Neutrophil (primary cell): Measurements from ENCODE around the gene GLS.

Source experiments
- H3K27ac ChIP-seq: fragments of 200-600 bp; sonication (generic); 2 replicates; pipeline ENCODE4 v1.5.1; 2016; ENCODE audit warnings: mild to moderate bottlenecking, moderate library complexity
- H3K27me3 ChIP-seq: fragments of 200-600 bp; sonication (generic); 2 replicates; pipeline ENCODE4 v1.6.0; 2016; ENCODE audit warnings: mild to moderate bottlenecking
- H3K36me3 ChIP-seq: fragments of 200-600 bp; sonication (generic); 2 replicates; pipeline ENCODE4 v1.5.1; 2017
- H3K4me1 ChIP-seq, 2 experiments: fragments of 200-600 bp in 1 of 2; sonication (generic) in 1 of 2; 1 replicate in 1 of 2; 2 replicates in 1 of 2; pipeline versions ENCODE4 v1.5.1 to v1.6.1; 2013 to 2016; ENCODE audit warnings: low read depth in 1 of 2, low read length in 1 of 2, mild to moderate bottlenecking in 1 of 2, moderate library complexity in 1 of 2; ENCODE audit not compliant: control insufficient read depth in 1 of 2, insufficient read depth in 1 of 2
- H3K4me3 ChIP-seq, 2 experiments: fragments of 200-600 bp in 1 of 2; sonication (generic) in 1 of 2; 1 replicate in 1 of 2; 2 replicates in 1 of 2; pipeline ENCODE4 v1.5.1; 2013 to 2016; ENCODE audit warnings: low read depth in 1 of 2, low read length in 1 of 2, mild to moderate bottlenecking in 1 of 2, moderate library complexity in 1 of 2
- H3K9me3 ChIP-seq: fragments of 200-600 bp; sonication (generic); 2 replicates; pipeline ENCODE4 v1.5.1; 2016
- TF ChIP-seq, protein P1 (sequence below): fragments of 200-600 bp; sonication (generic); IDR thresholded peaks from 2 replicates; pipeline ENCODE4 v1.5.1; 2016; ENCODE audit warnings: antibody characterized with exemption

GLS gene

DNA sequence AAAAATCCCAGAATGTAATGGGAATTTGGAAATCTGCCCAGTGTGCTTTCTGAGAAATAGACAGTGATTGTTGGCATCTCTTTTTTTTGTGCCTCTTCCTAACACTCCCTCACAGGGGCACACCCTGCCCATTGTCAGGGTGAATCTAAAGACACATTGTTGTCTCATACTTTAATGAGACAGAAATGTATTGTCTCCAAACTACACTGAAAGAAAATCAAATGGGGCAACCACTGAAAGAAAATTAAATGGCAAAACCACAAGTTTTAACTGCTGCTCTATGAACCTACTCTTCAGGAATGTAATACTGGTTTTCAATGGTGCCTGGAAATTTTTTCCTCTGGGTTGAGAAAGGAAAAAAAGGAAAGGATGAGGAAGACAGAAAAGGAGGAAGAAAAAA, 43.2 kb upstream of the GLS start:
- H3K36me3 ChIP-seq = no peaks in the 10 kb centered on the region
- H3K27ac ChIP-seq = no peak overlapping the region
- no peaks in the 10 kb centered on the region for H3K27me3 ChIP-seq
- no peak overlapping the region for H3K4me3 ChIP-seq
- H3K4me1 ChIP-seq = peaks cover 8 to 10% of the 10 kb centered on the region in 2 experiments
- no peaks in the 10 kb centered on the region for H3K9me3 ChIP-seq
- TF ChIP-seq, protein P1, sequence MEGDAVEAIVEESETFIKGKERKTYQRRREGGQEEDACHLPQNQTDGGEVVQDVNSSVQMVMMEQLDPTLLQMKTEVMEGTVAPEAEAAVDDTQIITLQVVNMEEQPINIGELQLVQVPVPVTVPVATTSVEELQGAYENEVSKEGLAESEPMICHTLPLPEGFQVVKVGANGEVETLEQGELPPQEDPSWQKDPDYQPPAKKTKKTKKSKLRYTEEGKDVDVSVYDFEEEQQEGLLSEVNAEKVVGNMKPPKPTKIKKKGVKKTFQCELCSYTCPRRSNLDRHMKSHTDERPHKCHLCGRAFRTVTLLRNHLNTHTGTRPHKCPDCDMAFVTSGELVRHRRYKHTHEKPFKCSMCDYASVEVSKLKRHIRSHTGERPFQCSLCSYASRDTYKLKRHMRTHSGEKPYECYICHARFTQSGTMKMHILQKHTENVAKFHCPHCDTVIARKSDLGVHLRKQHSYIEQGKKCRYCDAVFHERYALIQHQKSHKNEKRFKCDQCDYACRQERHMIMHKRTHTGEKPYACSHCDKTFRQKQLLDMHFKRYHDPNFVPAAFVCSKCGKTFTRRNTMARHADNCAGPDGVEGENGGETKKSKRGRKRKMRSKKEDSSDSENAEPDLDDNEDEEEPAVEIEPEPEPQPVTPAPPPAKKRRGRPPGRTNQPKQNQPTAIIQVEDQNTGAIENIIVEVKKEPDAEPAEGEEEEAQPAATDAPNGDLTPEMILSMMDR = no peak

DNA sequence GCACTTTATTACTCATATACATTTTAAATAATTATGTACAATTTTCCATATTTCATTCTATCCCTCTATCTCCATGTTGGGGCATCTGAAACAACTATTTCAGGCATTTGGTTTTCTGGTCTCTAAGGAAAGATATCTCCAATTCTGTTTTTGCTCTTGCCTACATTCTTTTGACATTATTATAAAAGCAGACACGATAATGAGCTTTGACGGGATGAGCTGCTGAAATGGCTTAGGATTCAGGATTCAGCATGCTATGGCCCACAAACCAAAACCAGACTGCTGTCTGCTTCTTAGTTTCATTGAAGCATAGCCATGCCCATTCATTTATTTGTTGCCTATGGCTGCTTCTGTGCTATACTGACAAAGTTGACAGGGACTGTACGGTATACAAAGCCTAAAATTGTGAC, 42.7 kb upstream of the GLS start:
- TF ChIP-seq, protein P1 = no peak
- Histone ChIP-seq H3K4me3 (no peak overlapping the region), H3K27ac (no peak overlapping the region), H3K27me3 (no peaks in the 10 kb centered on the region), H3K9me3 (no peaks in the 10 kb centered on the region), H3K4me1 (peaks cover 8 to 10% of the 10 kb centered on the region in 2 experiments), H3K36me3 (no peaks in the 10 kb centered on the region)

DNA sequence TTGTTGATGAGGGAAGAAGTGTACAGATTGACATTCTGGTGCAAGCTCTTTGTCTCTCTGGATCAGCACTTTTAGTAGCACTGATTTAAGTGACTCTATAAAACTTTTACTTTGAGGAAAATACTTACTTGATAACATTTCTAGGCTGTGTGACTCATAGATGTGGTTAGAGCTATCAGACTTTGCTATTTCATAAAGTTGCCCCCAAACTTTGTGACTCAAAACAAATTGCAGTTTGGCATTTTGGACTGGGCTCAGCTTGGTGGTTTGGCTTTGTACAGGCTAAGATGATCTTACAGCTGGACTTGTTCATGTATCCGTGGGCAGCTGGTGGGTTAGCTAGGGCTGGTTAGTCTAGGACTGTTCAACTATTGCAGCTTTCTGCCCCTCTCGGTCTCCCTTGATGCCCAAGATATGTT, 42.1 kb upstream of the GLS start:
- no peaks in the 10 kb centered on the region for H3K9me3 ChIP-seq
- TF ChIP-seq, protein P1 = no peak
- peaks cover 8 to 10% of the 10 kb centered on the region in 2 experiments for H3K4me1 ChIP-seq
- H3K4me3 ChIP-seq = no peak overlapping the region
- H3K27ac ChIP-seq = no peak overlapping the region
- H3K36me3 ChIP-seq = no peaks in the 10 kb centered on the region
- no peaks in the 10 kb centered on the region for H3K27me3 ChIP-seq

DNA sequence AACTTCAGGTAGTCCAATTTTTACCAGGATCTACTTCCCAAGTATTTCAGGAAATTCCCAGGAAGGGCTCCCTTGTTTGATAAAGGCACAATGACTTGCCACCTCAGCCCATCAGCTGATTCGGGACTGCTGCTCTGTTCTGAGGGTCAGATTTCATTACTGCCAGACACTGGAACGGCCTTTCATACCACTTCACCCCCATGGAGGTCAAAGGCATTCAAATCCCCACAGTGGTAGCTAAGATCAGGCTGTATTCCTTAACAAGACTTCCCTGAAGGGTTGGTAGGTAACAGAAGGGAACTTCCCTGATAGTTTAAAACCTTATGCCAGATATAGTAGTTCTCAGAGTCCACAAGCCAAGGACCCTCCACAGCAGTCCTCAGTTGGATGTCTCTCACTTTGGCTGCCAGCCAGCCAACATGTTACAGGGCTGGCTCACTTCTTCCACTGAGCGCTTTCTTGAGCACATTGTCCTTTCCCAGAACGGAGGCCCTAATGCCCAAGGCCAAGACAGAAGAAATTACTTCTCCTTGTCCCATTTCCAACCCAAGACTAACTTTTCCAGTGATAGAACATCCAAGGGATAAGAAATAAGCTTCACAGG, 40.0 kb upstream of the GLS start:
- TF ChIP-seq, protein P1 = no peak
- Histone ChIP-seq H3K36me3 (no peaks in the 10 kb centered on the region), H3K27ac (no peak overlapping the region), H3K27me3 (no peaks in the 10 kb centered on the region), H3K4me1 (peaks cover 8 to 10% of the 10 kb centered on the region in 2 experiments), H3K4me3 (no peak overlapping the region), H3K9me3 (no peaks in the 10 kb centered on the region)

DNA sequence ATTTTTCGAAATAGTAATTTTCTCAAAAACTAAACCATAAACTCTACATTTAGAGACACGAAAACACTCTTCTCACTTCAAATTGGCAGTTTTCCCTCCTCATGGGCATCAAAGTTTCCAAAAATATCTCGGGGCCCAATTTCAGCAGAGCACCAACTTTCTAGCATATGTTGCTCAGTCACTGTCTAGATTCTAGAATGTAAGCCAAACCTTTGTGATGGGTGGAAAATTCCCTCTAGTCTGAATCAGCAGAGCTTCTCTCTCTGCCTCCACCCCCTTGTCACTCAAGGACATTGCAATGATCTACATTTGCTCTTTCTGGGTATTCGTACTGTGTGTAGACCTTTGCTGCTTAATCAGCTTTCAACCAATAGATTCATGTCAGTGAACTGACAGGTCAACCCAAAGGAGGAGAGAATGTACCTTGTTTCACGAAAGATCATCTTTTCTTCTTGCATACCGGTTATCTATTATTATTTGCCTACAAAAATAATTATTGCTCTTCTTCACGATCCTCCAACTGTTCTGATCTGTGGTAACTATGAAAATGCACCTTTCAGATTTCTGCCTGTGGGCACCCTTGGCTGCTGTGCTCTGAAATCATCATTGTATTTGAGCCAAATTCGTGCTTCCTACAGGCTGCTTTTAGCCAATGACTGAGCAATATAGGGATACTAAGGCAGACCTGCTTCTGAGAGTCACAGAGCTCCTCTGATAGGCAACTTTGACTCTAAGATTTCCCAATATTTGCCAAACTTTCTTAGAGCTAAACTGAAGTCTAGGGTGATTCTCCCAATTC, 38.7 kb upstream of the GLS start:
- no peak overlapping the region for H3K4me3 ChIP-seq
- peaks cover 8 to 10% of the 10 kb centered on the region in 2 experiments for H3K4me1 ChIP-seq
- H3K27ac ChIP-seq = no peak overlapping the region
- TF ChIP-seq, protein P1 = no peak
- H3K27me3 ChIP-seq = no peaks in the 10 kb centered on the region
- no peaks in the 10 kb centered on the region for H3K9me3 ChIP-seq
- H3K36me3 ChIP-seq = no peaks in the 10 kb centered on the region
